ENCODE data around the gene VIL1.

- no peak for TF ChIP-seq CTCF (conservative IDR thresholded peaks at IDR 0.05; ENCODE audit: low read depth, low read length)
- no peak for TF ChIP-seq EZH2 (IDR thresholded peaks at IDR 0.05; ENCODE audit: borderline replicate concordance, low read depth, low read length, poor library complexity, severe bottlenecking)
Measured at GRCh38 chr2:218378053-218378452, 40.9 kb upstream of the VIL1 start.
